ENCODE measurements around the gene FLT3LG. TPM values are rescaled to one million over a fixed set of nuclear protein-coding genes. Genes with fewer than 3 reads are reported as not detected.

The FLT3LG gene
- total and polyA plus RNA-seq, 2 experiments from 2014 or later = 0.49 to 1.8 TPM

GRCh38 chr19:49441960-49442350 lies 32.1 kb upstream of the FLT3LG start:
- ATAC-seq (no peak), DNase-seq (ENCODE audit: low spot score) (no peak)
- peaks cover 16% of the 10 kb centered on the region for H3F3A ChIP-seq (replicated peaks; ENCODE audit: low read depth)
- Mint-ChIP-seq H3K4me3 (peak overlapping the region; percentile 66), H3K9me3 (peaks cover 5% of the 10 kb centered on the region; the same call in 2 of the 3 replicates), H3K36me3 (ENCODE audit: low read depth) (peaks cover 11% of the 10 kb centered on the region; the same call in 2 of the 3 replicates), H3K27me3 (ENCODE audit: insufficient read depth, low read depth, poor library complexity) (peaks cover 75% of the 10 kb centered on the region), H3K4me1 (peaks cover 21% of the 10 kb centered on the region), H3K27ac (no peak overlapping the region)
- no peak for TF ChIP-seq EZH2phosphoT487 (IDR thresholded peaks at IDR 0.05; ENCODE audit: unreplicated experiment)
- no peak for TF ChIP-seq CTCF (conservative IDR thresholded peaks at IDR 0.05; ENCODE audit: low read depth in 2 of 2)
- no peak for TF ChIP-seq JUNB (IDR thresholded peaks at IDR 0.05; ENCODE audit: unreplicated experiment)
- no peak for TF ChIP-seq ZNF114 (CRISPR knock-in tag; IDR thresholded peaks at IDR 0.05)
- no peak for TF ChIP-seq ZNF462 (CRISPR knock-in tag; IDR thresholded peaks at IDR 0.05)
- no peak for TF ChIP-seq EZH2 (IDR thresholded peaks at IDR 0.05; ENCODE audit: low read depth, unreplicated experiment)
- H3K79me2 ChIP-seq (replicated peaks; ENCODE audit: insufficient read depth) = no peaks in the 10 kb centered on the region
- peak overlapping the region; percentile 90 for H2AFZ ChIP-seq
- no peaks in the 10 kb centered on the region for H4K20me1 ChIP-seq (replicated peaks; ENCODE audit: insufficient read depth)
- peaks cover 13% of the 10 kb centered on the region for H3K4me1 ChIP-seq (ENCODE audit: insufficient read depth)
- peak overlapping the region; percentile 76; the same call in 1 of the 2 replicates for H3K27ac ChIP-seq (ENCODE audit: low read depth)
- H3K36me3 ChIP-seq (ENCODE audit: insufficient read depth) = no peaks in the 10 kb centered on the region; the same call in 1 of the 2 replicates
- H3K27me3 ChIP-seq (ENCODE audit: insufficient read depth) = peaks cover 50% of the 10 kb centered on the region
- peak overlapping the region; percentile 61 for H3K4me3 ChIP-seq
- no peaks in the 10 kb centered on the region for H3K9me2 ChIP-seq (ENCODE audit: insufficient read depth)
- H3K4me2 ChIP-seq = peak overlapping the region; percentile 94
